ENCODE data around the gene NHEJ1. TPM values are rescaled to one million over a fixed set of nuclear protein-coding genes. Genes with fewer than 3 reads are reported as not detected.

NHEJ1 gene
- total RNA-seq, 6 donors from 2014 or later = 7.9 to 26.2 (median 14.3) TPM

GRCh38 chr2:219168526-219168925 is 7.9 kb upstream of the NHEJ1 start:
- Histone ChIP-seq H3K27ac (no peak overlapping the region), H3K4me3 (no peak overlapping the region), H3K4me1 (peaks cover 0 to 9% (median 8%) of the 10 kb centered on the region in 4 donors), H3K27me3 (no peaks in the 10 kb centered on the region), H3K9me3 (no peaks in the 10 kb centered on the region), H3K36me3 (peaks cover 0 to 21% (median 16%) of the 10 kb centered on the region in 4 donors)
- WGBS, 2 donors = 38 to 53% methylated on average over 5 to 6 of the region's 6 CpGs
- no peak for TF ChIP-seq EP300 (IDR thresholded peaks at IDR 0.05)
- TF ChIP-seq CTCF (IDR thresholded peaks at IDR 0.05) = no peak
- TF ChIP-seq POLR2A (IDR thresholded peaks at IDR 0.05) = no peak
- TF ChIP-seq POLR2AphosphoS5 (IDR thresholded peaks at IDR 0.05) = no peak
- DNase-seq (no peak), ATAC-seq (ENCODE audit: low FRiP score in 2 of 2) (no peak)

GRCh38 chr2:219167997-219168396 is 7.4 kb upstream of the NHEJ1 start:
- H3K9me3 ChIP-seq = no peaks in the 10 kb centered on the region
- no peak overlapping the region for H3K27ac ChIP-seq
- TF ChIP-seq POLR2A (IDR thresholded peaks at IDR 0.05) (no peak), CTCF (IDR thresholded peaks at IDR 0.05) (no peak), POLR2AphosphoS5 (IDR thresholded peaks at IDR 0.05) (no peak), EP300 (IDR thresholded peaks at IDR 0.05) (no peak)
- peaks cover 0 to 9% (median 8%) of the 10 kb centered on the region in 4 donors for H3K4me1 ChIP-seq
- DNase-seq = no peak
- no peaks in the 10 kb centered on the region for H3K27me3 ChIP-seq
- H3K4me3 ChIP-seq = no peak overlapping the region
- ATAC-seq (ENCODE audit: low FRiP score in 2 of 2) = no peak
- peaks cover 0 to 16% (median 11%) of the 10 kb centered on the region in 4 donors for H3K36me3 ChIP-seq
- WGBS, 2 donors = 76 to 82% methylated on average over 5 of the region's 5 CpGs

GRCh38 chr2:219165058-219165911 is 4.7 kb upstream of the NHEJ1 start:
- no peak for ATAC-seq (ENCODE audit: low FRiP score in 2 of 2)

GRCh38 chr2:219163156-219163555 is 2.5 kb upstream of the NHEJ1 start:
- no peak for DNase-seq
- H3K36me3 ChIP-seq = no peaks in the 10 kb centered on the region
- H3K4me3 ChIP-seq = no peak overlapping the region
- H3K9me3 ChIP-seq = no peaks in the 10 kb centered on the region
- ATAC-seq (ENCODE audit: low FRiP score in 2 of 2) = no peak
- H3K27ac ChIP-seq = no peak overlapping the region
- TF ChIP-seq POLR2AphosphoS5 (IDR thresholded peaks at IDR 0.05) = no peak
- no peak for TF ChIP-seq POLR2A (IDR thresholded peaks at IDR 0.05)
- no peak for TF ChIP-seq CTCF (IDR thresholded peaks at IDR 0.05)
- no peak for TF ChIP-seq EP300 (IDR thresholded peaks at IDR 0.05)
- peaks cover 10 to 12% (median 11%) of the 10 kb centered on the region in 4 donors for H3K4me1 ChIP-seq
- WGBS, 2 donors = 94 to 100% methylated on average over 6 of the region's 6 CpGs
- H3K27me3 ChIP-seq = no peaks in the 10 kb centered on the region

More at GRCh38 chr2:219165058-219165911, 4.7 kb upstream of the NHEJ1 start:
- H3K27ac ChIP-seq = no peak overlapping the region
- H3K27me3 ChIP-seq = no peaks in the 10 kb centered on the region
- DNase-seq = no peak
- no peaks in the 10 kb centered on the region for H3K9me3 ChIP-seq
- WGBS, 2 donors = 88 to 91% methylated on average over 8 to 10 of the region's 10 CpGs
- peaks cover 5 to 6% (median 5%) of the 10 kb centered on the region in 4 donors for H3K4me1 ChIP-seq
- no peak overlapping the region for H3K4me3 ChIP-seq
- TF ChIP-seq POLR2A (IDR thresholded peaks at IDR 0.05) = no peak
- TF ChIP-seq POLR2AphosphoS5 (IDR thresholded peaks at IDR 0.05) = no peak
- TF ChIP-seq EP300 (IDR thresholded peaks at IDR 0.05) = no peak
- TF ChIP-seq CTCF (IDR thresholded peaks at IDR 0.05) = no peak
- H3K36me3 ChIP-seq = no peaks in the 10 kb centered on the region
